HepG2 (cell line): ENCODE measurements around the gene SCFD1. TPM values are rescaled to one million over a fixed set of nuclear protein-coding genes. Genes with fewer than 3 reads are reported as not detected.

Experiments used
- ATAC-seq: fragments of 200-7000 bp; cut with Tn5 transposase; 3 replicates; pipeline ENCODE4 v1.9.1; 2020; ENCODE audit warnings: mild to moderate bottlenecking, moderate library complexity
- BruUV-seq: library from RNA; stranded (reverse); fragments of 400-500 nt; replicated peaks from 2 replicates; lab custom pipeline; 2021; lab: Mats Ljungman, UMichigan
- CTCF ChIA-PET: fragments of 300-600 bp; formaldehyde crosslinking; extraction: SDS; loops from one replicate; lab custom pipeline; 2021; ENCODE audit warnings: low total read pairs, inconsistent platforms, low intra/inter-chr PET ratio; lab: Yijun Ruan, JAX
- POLR2A ChIA-PET: fragments of 350-600 bp; sonication (Branson Sonifier 250); formaldehyde crosslinking; loops from one replicate; lab custom pipeline; 2020; ENCODE audit warnings: antibody characterized with exemption, inconsistent platforms; lab: Yijun Ruan, JAX
- DNase-seq: peaks from one replicate; pipeline ENCODE4 v3.0.0-alpha.2; 2015; ENCODE audit warnings: low spot score
- FAIRE-seq: peaks from 3 replicates; lab custom pipeline; 2011; peaks lifted over from hg19 to GRCh38; lab: Jason Lieb, UNC
- H2AFZ ChIP-seq: one replicate; pipeline ENCODE4 v1.6.1; 2011; ENCODE audit warnings: low read length, inconsistent platforms
- H3K27ac ChIP-seq: fragments of 300-600 bp; 3 replicates; pipeline ENCODE4 v1.8.0; 2011; ENCODE audit warnings: mixed run types, mild to moderate bottlenecking, mixed read lengths, low read length, inconsistent platforms; ENCODE audit not compliant: insufficient read depth; ENCODE audit errors: extremely low read length
- H3K27me3 ChIP-seq, 2 experiments: fragments of 200-600 bp in 1 of 2; 2 replicates in 1 of 2; 3 replicates in 1 of 2; pipeline versions ENCODE4 v1.6.0 to v1.8.0; 2011; ENCODE audit warnings: low read length in 2 of 2, mild to moderate bottlenecking in 2 of 2, moderate library complexity in 2 of 2, inconsistent platforms in 1 of 2; ENCODE audit not compliant: insufficient read depth in 2 of 2, control insufficient read depth in 1 of 2
- H3K36me3 ChIP-seq, 2 experiments: fragments of 200-600 bp in 1 of 2; replicated peaks in 1 of 2; 2 replicates in 1 of 2; 3 replicates in 1 of 2; pipeline versions ENCODE4 v1.5.1 to v1.8.0; 2011; ENCODE audit warnings: low read length in 2 of 2, inconsistent platforms in 1 of 2; ENCODE audit not compliant: insufficient read depth in 2 of 2, control insufficient read depth in 1 of 2
- H3K4me1 ChIP-seq: 2 replicates; pipeline ENCODE4 v1.5.1; 2012; ENCODE audit warnings: low read length, inconsistent platforms; ENCODE audit not compliant: insufficient read depth
- H3K4me2 ChIP-seq: 2 replicates; pipeline ENCODE4 v1.6.0; 2011; ENCODE audit warnings: low read depth, low read length, inconsistent platforms
- H3K4me3 ChIP-seq, 3 experiments: fragments of 200-600 bp in 1 of 3; sonication (generic), shearing (Covaris generic) in 1 of 3; replicated peaks in 1 of 3; 2 replicates each; pipeline ENCODE4 v1.5.1; 2011 to 2016; ENCODE audit warnings: low read length in 3 of 3, inconsistent platforms in 2 of 3, low read depth in 2 of 3, mild to moderate bottlenecking in 2 of 3, control low read depth in 1 of 3, mixed read lengths in 1 of 3; ENCODE audit not compliant: insufficient read depth in 1 of 3
- H3K79me2 ChIP-seq: one replicate; pipeline ENCODE4 v1.6.1; 2011; ENCODE audit warnings: low read length, inconsistent platforms; ENCODE audit not compliant: insufficient read depth
- H3K9ac ChIP-seq: 2 replicates; pipeline ENCODE4 v1.6.0; 2011; ENCODE audit warnings: mild to moderate bottlenecking, low read depth, low read length, inconsistent platforms; ENCODE audit not compliant: insufficient read depth
- H3K9me3 ChIP-seq: 2 replicates; pipeline ENCODE4 v1.5.1; 2012; ENCODE audit warnings: mild to moderate bottlenecking, low read length
- H4K20me1 ChIP-seq: 2 replicates; pipeline ENCODE4 v1.6.0; 2011; ENCODE audit warnings: inconsistent platforms, mild to moderate bottlenecking, low read length, moderate library complexity; ENCODE audit not compliant: insufficient read depth
- AGO1 ChIP-seq: fragments of 200-400 bp; formaldehyde crosslinking; IDR thresholded peaks from 2 replicates; pipeline ENCODE4 v1.6.1; 2017; ENCODE audit warnings: mild to moderate bottlenecking, low read depth, low read length, moderate library complexity; ENCODE audit not compliant: poor library complexity, severe bottlenecking
- AGO2 ChIP-seq: fragments of 200-400 bp; formaldehyde crosslinking; optimal IDR thresholded peaks from 2 replicates; pipeline ENCODE3; 2017; ENCODE audit warnings: mild to moderate bottlenecking, low read depth, low read length, moderate library complexity
- BRCA1 ChIP-seq: sonication (generic); formaldehyde crosslinking; IDR thresholded peaks from 2 replicates; pipeline ENCODE4 v1.4.0; 2020; ENCODE audit warnings: missing genetic modification reagents
- HES4 ChIP-seq: sonication (generic); formaldehyde crosslinking; IDR thresholded peaks from 2 replicates; pipeline ENCODE4 v1.9.0; 2021; ENCODE audit warnings: mild to moderate bottlenecking, missing genetic modification reagents, borderline replicate concordance
- JDP2 ChIP-seq: sonication (generic); formaldehyde crosslinking; IDR thresholded peaks from 2 replicates; pipeline ENCODE4 v1.8.1; 2022; ENCODE audit warnings: missing genetic modification reagents, borderline replicate concordance
- MAFF ChIP-seq: IDR thresholded peaks from 2 replicates; pipeline ENCODE4 v1.6.1; 2011; ENCODE audit warnings: low read depth, low read length, improper control_type of control experiment
- NR2F1 ChIP-seq, 2 experiments: fragments of 450-650 bp in 1 of 2; formaldehyde crosslinking in 1 of 2; IDR thresholded peaks; 2 replicates each; pipeline versions ENCODE4 v1.5.0 to v1.6.1; 2016 to 2020; ENCODE audit warnings: mild to moderate bottlenecking in 1 of 2, missing compliant biosample characterization in 1 of 2, missing genetic modification reagents in 1 of 2, moderate library complexity in 1 of 2
- TCF7L2 ChIP-seq: IDR thresholded peaks from 2 replicates; pipeline ENCODE4 v1.6.1; 2011; ENCODE audit warnings: mild to moderate bottlenecking, low read depth, low read length, moderate library complexity
- THYN1 ChIP-seq: sonication (generic); formaldehyde crosslinking; IDR thresholded peaks from 2 replicates; pipeline ENCODE4 v1.8.1; 2023; ENCODE audit warnings: low read depth, mild to moderate bottlenecking, moderate library complexity, missing genetic modification reagents, borderline replicate concordance
- ZNF121 ChIP-seq: sonication (generic); formaldehyde crosslinking; IDR thresholded peaks from 2 replicates; pipeline ENCODE4 v1.5.0; 2020; ENCODE audit warnings: mild to moderate bottlenecking, missing genetic modification reagents
- ZNF124 ChIP-seq: sonication (generic); formaldehyde crosslinking; IDR thresholded peaks from 2 replicates; pipeline ENCODE4 v1.4.0; 2020; ENCODE audit warnings: missing genetic modification reagents
- ZNF773 ChIP-seq: sonication (generic); formaldehyde crosslinking; IDR thresholded peaks from 2 replicates; pipeline ENCODE4 v1.4.0; 2020; ENCODE audit warnings: missing genetic modification reagents, borderline replicate concordance
- WGBS: methylation state at CpG from one replicate; pipeline ENCODE4 v1.1.6; 2017; ENCODE audit warnings: low lambda C conversion rate; 5-methylcytosine and 5-hydroxymethylcytosine counted together
- in situ Hi-C: cut with HindIII; loops from 2 replicates; pipeline ENCODE4 v1.10.0; 2017; ENCODE audit warnings: low pct_unique_long_range_greater_than_20kb; ENCODE audit not compliant: extremely low pct_ligation_motif_present
- intact Hi-C: fragments of 100-400 bp; cut with micrococcal nuclease; formaldehyde crosslinking; loops from one replicate; pipeline ENCODE4 v1.10.0; 2022; ENCODE audit not compliant: unreplicated experiment
- polyA plus RNA-seq, 8 experiments: library from polyadenylated mRNA; depleted of rRNA in 3 of 8; stranded (reverse) in 7 of 8; unstranded in 1 of 8; fragments of >200 nt; fragmentation: Illumina TruSeq in 4 of 8; extraction: Trizol in 4 of 8; gene quantifications; 2 replicates each; pipeline versions ENCODE4 v1.2.1 to v1.2.3, GENCODE V29; 2011 to 2016; ENCODE audit warnings: low read depth in 4 of 8, missing spikeins in 1 of 8, mixed read lengths in 1 of 8; ENCODE audit not compliant: insufficient read depth in 1 of 8
- total RNA-seq, 5 experiments: library from RNA; depleted of rRNA; stranded (reverse); fragments of >200 nt; fragmentation: Illumina TruSeq; extraction: Trizol; gene quantifications; 2 replicates each; pipeline ENCODE4 v1.2.3, GENCODE V29; 2016; ENCODE audit warnings: low read depth in 1 of 5
- TF ChIP-seq, protein P1 (sequence below), 2 experiments: IDR thresholded peaks; 2 replicates each; pipeline ENCODE4 v1.6.1; 2011 to 2012; ENCODE audit warnings: low read length in 2 of 2, borderline replicate concordance in 1 of 2, low read depth in 1 of 2, mild to moderate bottlenecking in 1 of 2, moderate library complexity in 1 of 2
- TF ChIP-seq, protein P2 (sequence below): sonication (generic); formaldehyde crosslinking; IDR thresholded peaks from 2 replicates; pipeline ENCODE4 v1.8.1; 2022; ENCODE audit warnings: mild to moderate bottlenecking, missing genetic modification reagents

Gene SCFD1
- total and polyA plus RNA-seq, 2 of the 13 experiments (the other 11 are each of a cell fraction or from before 2014, with no cell fraction given) = 235 to 256 TPM

DNA sequence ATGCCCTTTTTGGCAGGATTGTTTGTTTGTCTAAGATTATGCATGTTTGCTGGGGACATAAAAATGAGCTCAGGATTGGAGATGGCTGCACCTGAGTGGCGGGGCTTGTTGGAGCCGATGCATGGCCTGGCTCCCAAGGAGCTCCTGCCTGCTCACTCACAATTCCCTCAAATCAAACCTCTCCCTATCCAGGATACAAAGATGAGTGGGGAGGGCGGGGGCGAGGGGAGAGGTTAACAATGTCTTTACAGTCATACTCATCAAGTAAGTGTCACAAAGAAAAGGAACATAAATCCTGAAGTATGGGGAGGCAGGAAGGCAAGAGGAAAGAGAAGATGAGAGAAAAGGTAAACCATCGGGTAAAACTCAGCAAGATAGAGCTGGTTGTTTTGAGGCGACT is 148.3 kb downstream of the SCFD1 start (continued):
- TF ChIP-seq, protein P1, sequence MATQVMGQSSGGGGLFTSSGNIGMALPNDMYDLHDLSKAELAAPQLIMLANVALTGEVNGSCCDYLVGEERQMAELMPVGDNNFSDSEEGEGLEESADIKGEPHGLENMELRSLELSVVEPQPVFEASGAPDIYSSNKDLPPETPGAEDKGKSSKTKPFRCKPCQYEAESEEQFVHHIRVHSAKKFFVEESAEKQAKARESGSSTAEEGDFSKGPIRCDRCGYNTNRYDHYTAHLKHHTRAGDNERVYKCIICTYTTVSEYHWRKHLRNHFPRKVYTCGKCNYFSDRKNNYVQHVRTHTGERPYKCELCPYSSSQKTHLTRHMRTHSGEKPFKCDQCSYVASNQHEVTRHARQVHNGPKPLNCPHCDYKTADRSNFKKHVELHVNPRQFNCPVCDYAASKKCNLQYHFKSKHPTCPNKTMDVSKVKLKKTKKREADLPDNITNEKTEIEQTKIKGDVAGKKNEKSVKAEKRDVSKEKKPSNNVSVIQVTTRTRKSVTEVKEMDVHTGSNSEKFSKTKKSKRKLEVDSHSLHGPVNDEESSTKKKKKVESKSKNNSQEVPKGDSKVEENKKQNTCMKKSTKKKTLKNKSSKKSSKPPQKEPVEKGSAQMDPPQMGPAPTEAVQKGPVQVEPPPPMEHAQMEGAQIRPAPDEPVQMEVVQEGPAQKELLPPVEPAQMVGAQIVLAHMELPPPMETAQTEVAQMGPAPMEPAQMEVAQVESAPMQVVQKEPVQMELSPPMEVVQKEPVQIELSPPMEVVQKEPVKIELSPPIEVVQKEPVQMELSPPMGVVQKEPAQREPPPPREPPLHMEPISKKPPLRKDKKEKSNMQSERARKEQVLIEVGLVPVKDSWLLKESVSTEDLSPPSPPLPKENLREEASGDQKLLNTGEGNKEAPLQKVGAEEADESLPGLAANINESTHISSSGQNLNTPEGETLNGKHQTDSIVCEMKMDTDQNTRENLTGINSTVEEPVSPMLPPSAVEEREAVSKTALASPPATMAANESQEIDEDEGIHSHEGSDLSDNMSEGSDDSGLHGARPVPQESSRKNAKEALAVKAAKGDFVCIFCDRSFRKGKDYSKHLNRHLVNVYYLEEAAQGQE (IDR thresholded peaks at IDR 0.05; ENCODE audit: borderline replicate concordance in 1 of 2, low read depth in 1 of 2, low read length in 2 of 2) = no peak
- TF ChIP-seq MAFF (no peak), HES4 (CRISPR knock-in tag) (no peak), ZNF121 (CRISPR knock-in tag) (no peak), NR2F1 (CRISPR knock-in tag; IDR thresholded peaks at IDR 0.05) (no peak), AGO1 (no peak)

DNA sequence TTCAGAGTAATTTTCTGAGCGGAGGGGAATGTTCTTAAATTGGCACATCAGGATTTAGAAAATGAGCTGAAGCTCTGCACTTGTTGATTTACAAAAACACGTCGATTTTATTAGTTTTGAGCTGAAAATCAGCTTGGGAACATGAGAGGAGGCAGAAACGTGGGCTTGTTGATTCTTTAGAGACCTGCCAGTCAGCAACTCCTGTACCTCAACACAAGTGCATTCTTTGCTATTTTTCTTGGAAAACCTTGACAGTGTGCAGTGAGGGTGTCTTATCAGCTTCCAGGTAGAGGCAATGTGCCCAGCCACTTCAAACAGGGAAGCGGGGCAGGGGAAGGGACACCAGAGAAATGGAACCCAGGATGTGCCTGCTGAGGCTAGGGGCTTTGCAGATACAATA is 149.5 kb downstream of the SCFD1 start:
- no peaks in the 10 kb centered on the region for H3K36me3 ChIP-seq
- H3K79me2 ChIP-seq = no peaks in the 10 kb centered on the region
- peaks cover 0 to 48% of the 10 kb centered on the region in 2 experiments; a peak in 4 of 5 replicates for H3K27me3 ChIP-seq
- FAIRE-seq = no peak
- no TSS peak for BruUV-seq
- ChIA-PET POLR2A (no interaction called here), CTCF (no interaction called here)
- ATAC-seq = no peak
- H3K4me2 ChIP-seq = no peak overlapping the region
- H3K9me3 ChIP-seq = no peaks in the 10 kb centered on the region
- H4K20me1 ChIP-seq = no peaks in the 10 kb centered on the region
- no peak for DNase-seq
- no peak overlapping the region for H2AFZ ChIP-seq
- TF ChIP-seq, protein P2, sequence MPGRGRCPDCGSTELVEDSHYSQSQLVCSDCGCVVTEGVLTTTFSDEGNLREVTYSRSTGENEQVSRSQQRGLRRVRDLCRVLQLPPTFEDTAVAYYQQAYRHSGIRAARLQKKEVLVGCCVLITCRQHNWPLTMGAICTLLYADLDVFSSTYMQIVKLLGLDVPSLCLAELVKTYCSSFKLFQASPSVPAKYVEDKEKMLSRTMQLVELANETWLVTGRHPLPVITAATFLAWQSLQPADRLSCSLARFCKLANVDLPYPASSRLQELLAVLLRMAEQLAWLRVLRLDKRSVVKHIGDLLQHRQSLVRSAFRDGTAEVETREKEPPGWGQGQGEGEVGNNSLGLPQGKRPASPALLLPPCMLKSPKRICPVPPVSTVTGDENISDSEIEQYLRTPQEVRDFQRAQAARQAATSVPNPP (CRISPR knock-in tag) = no peak
- TF ChIP-seq JDP2 (no peak), THYN1 (CRISPR knock-in tag) (no peak), BRCA1 (CRISPR knock-in tag) (no peak), ZNF773 (CRISPR knock-in tag) (no peak), ZNF124 (CRISPR knock-in tag) (no peak), AGO2 (no peak), TCF7L2 (no peak)
- H3K27ac ChIP-seq = no peak overlapping the region
- no peaks in the 10 kb centered on the region for H3K4me1 ChIP-seq
- 5% methylated on average over 5 of the region's 5 CpGs for WGBS
- no peak overlapping the region for H3K9ac ChIP-seq
- intact Hi-C loops (no loop called here), in situ Hi-C loops (no loop called here)
- no peak overlapping the region for H3K4me3 ChIP-seq
